Measurements from ENCODE around the gene PITRM1. TPM values are rescaled to one million over a fixed set of nuclear protein-coding genes. Genes with fewer than 3 reads are reported as not detected.

PITRM1 gene
- total and polyA plus RNA-seq, 2 donors (not counting 3 experiments of a cell fraction or from before 2014, with no cell fraction given): 83.2 to 145 TPM

DNA sequence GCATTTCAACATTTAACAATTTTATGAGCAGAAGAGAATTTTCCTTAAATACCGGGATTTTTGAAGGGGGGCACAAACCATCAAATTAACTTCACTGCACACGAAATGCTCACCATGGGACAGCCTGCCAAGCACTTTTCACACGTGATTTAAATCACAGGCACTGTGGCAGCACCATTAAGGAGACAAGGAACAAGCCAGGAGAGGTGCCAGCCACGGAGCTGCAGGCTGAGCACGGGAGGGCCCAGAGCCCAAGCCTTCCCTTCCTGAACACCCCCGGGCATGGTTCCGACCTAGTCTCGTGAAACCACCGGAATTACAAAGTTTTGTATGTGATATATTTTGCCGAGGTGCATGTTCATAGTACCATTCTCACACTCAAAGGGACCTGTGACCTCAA, 13.4 kb downstream of the PITRM1 start:
- ChIA-PET CTCF (no interaction called here), POLR2A (no interaction called here)
- Histone ChIP-seq H3K4me2 (ENCODE audit: insufficient read depth, low read length) (no peak overlapping the region), H4K20me1 (replicated peaks; ENCODE audit: control insufficient read depth, extremely low read depth, insufficient read depth, low read length) (no peaks in the 10 kb centered on the region), H3K9me1 (replicated peaks; ENCODE audit: control insufficient read depth, extremely low read depth, insufficient read depth, low read length) (no peaks in the 10 kb centered on the region), H3K36me3 (ENCODE audit: control insufficient read depth in 2 of 2, extremely low read depth in 1 of 2, insufficient read depth in 2 of 2, low read length in 2 of 2) (peaks cover 39 to 45% of the 10 kb centered on the region in 2 experiments), H3K4me3 (replicated peaks in 1 of 3; ENCODE audit: insufficient read depth in 1 of 3, low read depth in 1 of 3, low read length in 3 of 3) (no peak overlapping the region), H3K27ac (ENCODE audit: insufficient read depth, low read depth, low read length) (no peak overlapping the region), H2AFZ (ENCODE audit: low read depth, low read length) (no peak overlapping the region), H3K9ac (replicated peaks; ENCODE audit: extremely low read depth, insufficient read depth, low read length) (no peak overlapping the region), H3K4me1 (ENCODE audit: control insufficient read depth, extremely low read depth, insufficient read depth, low read length) (no peaks in the 10 kb centered on the region), H3K79me2 (ENCODE audit: control insufficient read depth, insufficient read depth, low read length) (peaks cover 2% of the 10 kb centered on the region), H3K27me3 (ENCODE audit: control insufficient read depth in 2 of 2, insufficient read depth in 2 of 2, low read length in 2 of 2) (no peaks in the 10 kb centered on the region), H3K9me3 (replicated peaks; ENCODE audit: control insufficient read depth, insufficient read depth, low read length) (no peaks in the 10 kb centered on the region)
- no peak for TF ChIP-seq MYC (IDR thresholded peaks at IDR 0.05; ENCODE audit: low read depth, low read length)
- TF ChIP-seq EZH2 (IDR thresholded peaks at IDR 0.05; ENCODE audit: borderline replicate concordance, low read depth, low read length, severe bottlenecking): no peak
- TF ChIP-seq POLR2AphosphoS5 (IDR thresholded peaks at IDR 0.05; ENCODE audit: insufficient read depth, low read depth, low read length): no peak
- TF ChIP-seq, protein P1, sequence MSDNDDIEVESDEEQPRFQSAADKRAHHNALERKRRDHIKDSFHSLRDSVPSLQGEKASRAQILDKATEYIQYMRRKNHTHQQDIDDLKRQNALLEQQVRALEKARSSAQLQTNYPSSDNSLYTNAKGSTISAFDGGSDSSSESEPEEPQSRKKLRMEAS (IDR thresholded peaks at IDR 0.05; ENCODE audit: insufficient read depth, insufficient read length): no peak
- TF ChIP-seq, protein P2, sequence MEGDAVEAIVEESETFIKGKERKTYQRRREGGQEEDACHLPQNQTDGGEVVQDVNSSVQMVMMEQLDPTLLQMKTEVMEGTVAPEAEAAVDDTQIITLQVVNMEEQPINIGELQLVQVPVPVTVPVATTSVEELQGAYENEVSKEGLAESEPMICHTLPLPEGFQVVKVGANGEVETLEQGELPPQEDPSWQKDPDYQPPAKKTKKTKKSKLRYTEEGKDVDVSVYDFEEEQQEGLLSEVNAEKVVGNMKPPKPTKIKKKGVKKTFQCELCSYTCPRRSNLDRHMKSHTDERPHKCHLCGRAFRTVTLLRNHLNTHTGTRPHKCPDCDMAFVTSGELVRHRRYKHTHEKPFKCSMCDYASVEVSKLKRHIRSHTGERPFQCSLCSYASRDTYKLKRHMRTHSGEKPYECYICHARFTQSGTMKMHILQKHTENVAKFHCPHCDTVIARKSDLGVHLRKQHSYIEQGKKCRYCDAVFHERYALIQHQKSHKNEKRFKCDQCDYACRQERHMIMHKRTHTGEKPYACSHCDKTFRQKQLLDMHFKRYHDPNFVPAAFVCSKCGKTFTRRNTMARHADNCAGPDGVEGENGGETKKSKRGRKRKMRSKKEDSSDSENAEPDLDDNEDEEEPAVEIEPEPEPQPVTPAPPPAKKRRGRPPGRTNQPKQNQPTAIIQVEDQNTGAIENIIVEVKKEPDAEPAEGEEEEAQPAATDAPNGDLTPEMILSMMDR (IDR thresholded peaks at IDR 0.05; ENCODE audit: extremely low read depth in 1 of 2, insufficient read depth in 1 of 2, low read depth in 1 of 2, low read length in 2 of 2): no peak
- no peak for TF ChIP-seq FOS (IDR thresholded peaks at IDR 0.05; ENCODE audit: borderline replicate concordance, insufficient read depth, low read length)
- TF ChIP-seq GATA2 (IDR thresholded peaks at IDR 0.05; ENCODE audit: insufficient read depth, insufficient read length, low read depth, low read length): no peak
- no peak for TF ChIP-seq JUN (IDR thresholded peaks at IDR 0.05; ENCODE audit: borderline replicate concordance, insufficient read depth, insufficient read length, low read depth)
- TF ChIP-seq POLR2A (IDR thresholded peaks at IDR 0.05; ENCODE audit: low read depth, low read length): no peak
- dilution Hi-C loops (cut with MboI; ENCODE audit: extremely low pct_ligation_motif_present, low sequenced_read_pairs): no loop called here
- no peak for FAIRE-seq
- intact Hi-C loops (cut with micrococcal nuclease): no loop called here
- BruUV-seq (replicated peaks): no TSS peak
- no peak for DNase-seq (ENCODE audit: low read depth, low spot score)

Data from endothelial cell of umbilical vein (primary cell).